GM12878 (cell line): Measurements from ENCODE around the gene ELL. TPM values are rescaled to one million over a fixed set of nuclear protein-coding genes. Genes with fewer than 3 reads are reported as not detected.
A peak's percentile ranks its signal among the peaks of the same experiment; 100 is the strongest.

ENCODE experiments used
- BACH1 ChIP-seq: fragments of 450-650 bp; IDR thresholded peaks from 2 replicates; pipeline ENCODE4 v1.6.1; 2017; ENCODE audit warnings: mild to moderate bottlenecking, borderline replicate concordance
- EGR1 ChIP-seq, 2 experiments: IDR thresholded peaks; 1 replicate in 1 of 2; 2 replicates in 1 of 2; pipeline ENCODE4 v1.6.1; 2011 to 2012; ENCODE audit warnings: low read depth in 2 of 2, low read length in 2 of 2, borderline replicate concordance in 1 of 2, mild to moderate bottlenecking in 1 of 2, moderate library complexity in 1 of 2
- EP300 ChIP-seq, 2 experiments: fragments of 150-350 bp in 1 of 2; IDR thresholded peaks; 2 replicates each; pipeline ENCODE4 v1.6.1; 2011 to 2012; ENCODE audit warnings: low read depth in 2 of 2, low read length in 2 of 2, borderline replicate concordance in 1 of 2, improper control_type of control experiment in 1 of 2, inconsistent platforms in 1 of 2; ENCODE audit not compliant: control insufficient read depth in 1 of 2
- ESRRA ChIP-seq: IDR thresholded peaks from 2 replicates; pipeline ENCODE4 v1.6.1; 2012; ENCODE audit warnings: mild to moderate bottlenecking, low read length, improper control_type of control experiment
- HCFC1 ChIP-seq: fragments of 150-350 bp; IDR thresholded peaks from 2 replicates; pipeline ENCODE4 v1.6.1; 2014; ENCODE audit warnings: low read length
- HDAC2 ChIP-seq: fragments of 200-600 bp; sonication (generic); IDR thresholded peaks from 2 replicates; pipeline ENCODE4 v1.6.1; 2017
- MTA2 ChIP-seq: fragments of 450-650 bp; IDR thresholded peaks from 2 replicates; pipeline ENCODE4 v1.6.1; 2016; ENCODE audit warnings: low read depth, mild to moderate bottlenecking, moderate library complexity
- POLR2A ChIP-seq: IDR thresholded peaks from 2 replicates; pipeline ENCODE4 v1.6.1; 2011; ENCODE audit warnings: low read depth, mild to moderate bottlenecking, low read length
- PRDM15 ChIP-seq: fragments of 450-650 bp; formaldehyde crosslinking; IDR thresholded peaks from 2 replicates; pipeline ENCODE4 v1.4.0; 2020; ENCODE audit warnings: mild to moderate bottlenecking, moderate library complexity
- RCOR1 ChIP-seq: conservative IDR thresholded peaks from 2 replicates; pipeline ENCODE4 v1.6.1; 2012; ENCODE audit warnings: low read depth, low read length, improper control_type of control experiment
- REST ChIP-seq: IDR thresholded peaks from 2 replicates; pipeline ENCODE4 v1.6.1; 2012; ENCODE audit warnings: mild to moderate bottlenecking, low read depth, low read length
- SKIL ChIP-seq: fragments of 450-650 bp; IDR thresholded peaks from 2 replicates; pipeline ENCODE4 v1.6.1; 2017; ENCODE audit warnings: mild to moderate bottlenecking, low read depth, inconsistent platforms; ENCODE audit not compliant: poor library complexity, severe bottlenecking
- YBX1 ChIP-seq: fragments of 450-650 bp; IDR thresholded peaks from 2 replicates; pipeline ENCODE4 v1.6.1; 2016; ENCODE audit warnings: antibody characterized with exemption
- YY1 ChIP-seq: IDR thresholded peaks from 2 replicates; pipeline ENCODE4 v1.6.1; 2011; ENCODE audit warnings: low read depth, mild to moderate bottlenecking, low read length
- ZBTB40 ChIP-seq: fragments of 450-650 bp; IDR thresholded peaks from 2 replicates; pipeline ENCODE4 v1.6.1; 2016; ENCODE audit warnings: mild to moderate bottlenecking, moderate library complexity, borderline replicate concordance
- ZNF384 ChIP-seq: IDR thresholded peaks from 2 replicates; pipeline ENCODE4 v1.6.1; 2012; ENCODE audit warnings: low read depth, mild to moderate bottlenecking, low read length, improper control_type of control experiment, borderline replicate concordance
- polyA plus RNA-seq, 11 experiments: library from polyadenylated mRNA; depleted of rRNA in 4 of 11; unstranded in 6 of 11; stranded (reverse) in 5 of 11; fragments of >200 nt; fragmentation: Nextera tagmentation in 4 of 11; fragmentation: Illumina TruSeq in 1 of 11; extraction: Ambion mirVana in 4 of 11; extraction: Trizol in 1 of 11; gene quantifications; 1 replicate in 1 of 11; 2 replicates in 10 of 11; pipeline versions ENCODE4 v1.2.1 to v1.2.3, GENCODE V29; 2011 to 2016; ENCODE audit warnings: inconsistent platforms in 2 of 11, missing spikeins in 2 of 11, low read depth in 1 of 11
- total RNA-seq, 4 experiments: library from RNA; depleted of rRNA in 3 of 4; stranded (reverse); fragments of >200 nt in 3 of 4; fragmentation: Illumina TruSeq in 1 of 4; extraction: Trizol in 1 of 4; gene quantifications; 2 replicates each; pipeline versions ENCODE4 v1.2.1 to v1.2.3, GENCODE V29; 2013 to 2021

The ELL gene
- total and polyA plus RNA-seq, 10 of the 15 experiments (the other 5 are each of a cell fraction or from before 2014, with no cell fraction given), result 0.91 to 25.0 (median 9.1) TPM

- TF ChIP-seq REST (no peak), EP300 (IDR thresholded peaks at IDR 0.05; ENCODE audit: borderline replicate concordance in 1 of 2, control insufficient read depth in 1 of 2, low read depth in 2 of 2, low read length in 2 of 2) (no peak), BACH1 (no peak), PRDM15 (CRISPR knock-in tag) (no peak), EGR1 (IDR thresholded peaks at IDR 0.05; ENCODE audit: borderline replicate concordance in 1 of 2, low read depth in 2 of 2, low read length in 2 of 2) (no peak; a peak in 1 of 3 replicates), ZBTB40 (peak; percentile 79), HDAC2 (no peak), SKIL (peak; percentile 49), POLR2A (peak; percentile 57), ZNF384 (no peak), MTA2 (peak; percentile 2; the same call in 1 of the 2 replicates), ESRRA (no peak), YY1 (peak; percentile 84), HCFC1 (no peak), YBX1 (no peak), RCOR1 (no peak)
Observed at GRCh38 chr19:18478545-18479311, 43.1 kb downstream of the ELL start (continued).
